HL-60 (cell line): ENCODE data around the gene GSTM3.

ENCODE experiments used
- DNase-seq, 2 experiments: peaks; one replicate each; pipeline ENCODE4 v3.0.0-alpha.2; 2010 to 2020; ENCODE audit warnings: low read depth in 1 of 2, low spot score in 1 of 2
- H3K27ac ChIP-seq: fragments of 250-450 bp; sonication (Bioruptor Pico); replicated peaks from 2 replicates; pipeline ENCODE4 v1.5.1; 2020; ENCODE audit warnings: mild to moderate bottlenecking, moderate library complexity
- H3K27me3 ChIP-seq: fragments of 250-450 bp; sonication (Bioruptor Pico); 2 replicates; pipeline ENCODE4 v1.5.1; 2021; ENCODE audit warnings: mild to moderate bottlenecking, moderate library complexity; ENCODE audit not compliant: insufficient read depth, poor library complexity, severe bottlenecking
- H3K4me3 ChIP-seq: replicated peaks from 2 replicates; pipeline ENCODE4 v1.5.1; 2011; ENCODE audit warnings: mild to moderate bottlenecking, control low read depth, low read length; ENCODE audit not compliant: insufficient read depth
- CTCF ChIP-seq: IDR thresholded peaks from one replicate; pipeline ENCODE4 v1.5.1; 2011; ENCODE audit warnings: low read length, control low read depth, inconsistent platforms; ENCODE audit not compliant: insufficient read depth
- GABPA ChIP-seq: IDR thresholded peaks from 2 replicates; pipeline ENCODE4 v1.6.1; 2012; ENCODE audit warnings: low read depth
- POLR2AphosphoS5 ChIP-seq: IDR thresholded peaks from 2 replicates; pipeline ENCODE4 v1.6.1; 2012; ENCODE audit warnings: low read depth
- REST ChIP-seq: IDR thresholded peaks from 2 replicates; pipeline ENCODE4 v1.6.1; 2012; ENCODE audit warnings: low read depth; ENCODE audit not compliant: insufficient replicate concordance
- SPI1 ChIP-seq: IDR thresholded peaks from 2 replicates; pipeline ENCODE4 v1.6.1; 2012; ENCODE audit warnings: low read depth, mild to moderate bottlenecking, borderline replicate concordance

The GSTM3 gene

GRCh38 chr1:109719337-109719837 is 21.5 kb downstream of the GSTM3 start:
- Histone ChIP-seq H3K27me3 (no peaks in the 10 kb centered on the region), H3K27ac (no peak overlapping the region), H3K4me3 (no peak overlapping the region)
- TF ChIP-seq GABPA (no peak), CTCF (no peak), SPI1 (no peak), POLR2AphosphoS5 (no peak), REST (no peak)
- DNase-seq: no peak

- no peak for DNase-seq
- no peak overlapping the region for H3K27ac ChIP-seq
- H3K27me3 ChIP-seq: no peaks in the 10 kb centered on the region
- no peak overlapping the region for H3K4me3 ChIP-seq
- TF ChIP-seq GABPA: no peak
- no peak for TF ChIP-seq CTCF
- no peak for TF ChIP-seq POLR2AphosphoS5
- no peak for TF ChIP-seq REST
- no peak for TF ChIP-seq SPI1
Observed at GRCh38 chr1:109718495-109718894, 22.3 kb downstream of the GSTM3 start.

- TF ChIP-seq POLR2AphosphoS5 (no peak), REST (no peak), SPI1 (no peak), GABPA (no peak), CTCF (no peak)
- Histone ChIP-seq H3K27me3 (no peaks in the 10 kb centered on the region), H3K4me3 (no peak overlapping the region), H3K27ac (no peak overlapping the region)
- DNase-seq: no peak
Observed at GRCh38 chr1:109717729-109718128, 23.1 kb downstream of the GSTM3 start.
